CD14-positive monocyte (primary cell): ENCODE data around the gene SPON1. TPM values are rescaled to one million over a fixed set of nuclear protein-coding genes. Genes with fewer than 3 reads are reported as not detected.

Experiments
- DNase-seq, 3 donors: peaks; one replicate each; pipeline ENCODE4 v3.0.0-alpha.2; 2011 to 2022
- H2AFZ ChIP-seq: 2 replicates; pipeline ENCODE4 v1.6.0; 2012; ENCODE audit warnings: mild to moderate bottlenecking, low read depth, low read length, inconsistent platforms; ENCODE audit not compliant: insufficient read depth, poor library complexity, severe bottlenecking
- H3K27ac ChIP-seq, 2 donors: 1 replicate in 1 of 2; 2 replicates in 1 of 2; pipeline ENCODE4 v1.5.1; 2012 to 2013; ENCODE audit warnings: low read length in 2 of 2, control low read depth in 1 of 2, inconsistent platforms in 1 of 2, low read depth in 1 of 2, mild to moderate bottlenecking in 1 of 2
- H3K27me3 ChIP-seq, 2 donors: one replicate each; pipeline versions ENCODE4 v1.6.0 to v1.6.1; 2011 to 2013; ENCODE audit warnings: low read length in 2 of 2; ENCODE audit not compliant: control insufficient read depth in 2 of 2, insufficient read depth in 2 of 2
- H3K36me3 ChIP-seq, 2 donors: replicated peaks in 1 of 2; 1 replicate in 1 of 2; 2 replicates in 1 of 2; pipeline versions ENCODE4 v1.5.1 to v1.6.1; 2012 to 2013; ENCODE audit warnings: low read length in 2 of 2, control low read depth in 1 of 2, inconsistent platforms in 1 of 2, mild to moderate bottlenecking in 1 of 2; ENCODE audit not compliant: insufficient read depth in 2 of 2, control insufficient read depth in 1 of 2
- H3K4me1 ChIP-seq, 2 donors: 1 replicate in 1 of 2; 2 replicates in 1 of 2; pipeline versions ENCODE4 v1.5.1 to v1.6.1; 2012 to 2013; ENCODE audit warnings: low read length in 2 of 2, control low read depth in 1 of 2, inconsistent platforms in 1 of 2, mild to moderate bottlenecking in 1 of 2, moderate library complexity in 1 of 2; ENCODE audit not compliant: insufficient read depth in 2 of 2, control insufficient read depth in 1 of 2
- H3K4me2 ChIP-seq: replicated peaks from 2 replicates; pipeline ENCODE3; 2012; ENCODE audit warnings: low read length, moderate library complexity, mild to moderate bottlenecking; ENCODE audit not compliant: poor library complexity, severe bottlenecking; ENCODE audit errors: extremely low read depth
- H3K4me3 ChIP-seq, 3 experiments: fragments of 200-600 bp in 1 of 3; sonication (generic) in 1 of 3; replicated peaks in 1 of 3; 1 replicate in 2 of 3; 2 replicates in 1 of 3; pipeline ENCODE4 v1.5.1; 2011 to 2013; ENCODE audit warnings: low read length in 3 of 3, mild to moderate bottlenecking in 3 of 3, control low read depth in 2 of 3, low read depth in 2 of 3, inconsistent platforms in 1 of 3, moderate library complexity in 1 of 3
- H3K79me2 ChIP-seq: 2 replicates; pipeline ENCODE4 v1.6.0; 2012; ENCODE audit warnings: mild to moderate bottlenecking, control low read depth, inconsistent platforms, low read length, moderate library complexity; ENCODE audit not compliant: insufficient read depth
- H3K9ac ChIP-seq: 2 replicates; pipeline ENCODE4 v1.6.0; 2017; ENCODE audit warnings: low read length, mild to moderate bottlenecking; ENCODE audit not compliant: insufficient read depth, poor library complexity, severe bottlenecking
- H3K9me3 ChIP-seq, 2 donors: replicated peaks in 1 of 2; 1 replicate in 1 of 2; 2 replicates in 1 of 2; pipeline versions ENCODE4 v1.5.1 to v1.6.1; 2012 to 2013; ENCODE audit warnings: low read length in 2 of 2, control low read depth in 1 of 2; ENCODE audit not compliant: control insufficient read depth in 1 of 2, insufficient read depth in 1 of 2
- H4K20me1 ChIP-seq: 2 replicates; pipeline ENCODE4 v1.6.0; 2012; ENCODE audit warnings: mild to moderate bottlenecking, low read length, control low read depth, moderate library complexity; ENCODE audit not compliant: insufficient read depth
- H3K27ac Mint-ChIP-seq, 7 donors: one replicate each; pipeline ENCODE4 v1.8.0; 2020; ENCODE audit warnings: mild to moderate bottlenecking in 7 of 7, mixed read lengths in 7 of 7, moderate library complexity in 6 of 7, inconsistent platforms in 2 of 7
- H3K27me3 Mint-ChIP-seq, 3 donors: one replicate each; pipeline ENCODE4 v1.8.0; 2021 to 2022; ENCODE audit warnings: low read depth in 3 of 3, mild to moderate bottlenecking in 3 of 3, mixed read lengths in 3 of 3, moderate library complexity in 3 of 3, inconsistent platforms in 1 of 3
- H3K36me3 Mint-ChIP-seq, 2 donors: one replicate each; pipeline ENCODE4 v1.8.0; 2020; ENCODE audit warnings: mixed read lengths in 2 of 2, inconsistent platforms in 1 of 2, mild to moderate bottlenecking in 1 of 2
- H3K4me1 Mint-ChIP-seq: one replicate; pipeline ENCODE4 v1.8.0; 2020; ENCODE audit warnings: mild to moderate bottlenecking, mixed read lengths
- H3K4me3 Mint-ChIP-seq, 2 donors: one replicate each; pipeline ENCODE4 v1.8.0; 2020; ENCODE audit warnings: mild to moderate bottlenecking in 2 of 2, mixed read lengths in 2 of 2, moderate library complexity in 1 of 2
- H3K9me3 Mint-ChIP-seq, 7 donors: one replicate each; pipeline ENCODE4 v1.8.0; 2020 to 2022; ENCODE audit warnings: mixed read lengths in 7 of 7, mild to moderate bottlenecking in 6 of 7, moderate library complexity in 6 of 7, inconsistent platforms in 2 of 7
- WGBS: methylation state at CpG from one replicate; pipeline ENCODE4 v1.1.5; 2013; ENCODE audit warnings: missing lambda C conversion rate; ENCODE audit not compliant: insufficient coverage; 5-methylcytosine and 5-hydroxymethylcytosine counted together
- intact Hi-C, 2 donors: fragments of 100-400 bp; cut with micrococcal nuclease; formaldehyde crosslinking; loops; one replicate each; pipeline versions ENCODE4 v1.15.0 to v1.15.1; 2023
- polyA plus RNA-seq, 3 donors: library from polyadenylated mRNA; depleted of rRNA in 1 of 3; unstranded in 2 of 3; stranded (reverse) in 1 of 3; fragments of 300-500 nt in 2 of 3; fragments of >200 nt in 1 of 3; fragmentation: Illumina TruSeq in 2 of 3; gene quantifications; 1 replicate in 2 of 3; 2 replicates in 1 of 3; pipeline ENCODE4 v1.2.3, GENCODE V29; 2012 to 2021
- TF ChIP-seq, protein P1 (sequence below): fragments of 200-600 bp; IDR thresholded peaks from one replicate; pipeline ENCODE4 v1.8.0; 2022; ENCODE audit warnings: antibody characterized with exemption, mild to moderate bottlenecking

SPON1 gene
- polyA plus RNA-seq, 3 donors: not detected

DNA sequence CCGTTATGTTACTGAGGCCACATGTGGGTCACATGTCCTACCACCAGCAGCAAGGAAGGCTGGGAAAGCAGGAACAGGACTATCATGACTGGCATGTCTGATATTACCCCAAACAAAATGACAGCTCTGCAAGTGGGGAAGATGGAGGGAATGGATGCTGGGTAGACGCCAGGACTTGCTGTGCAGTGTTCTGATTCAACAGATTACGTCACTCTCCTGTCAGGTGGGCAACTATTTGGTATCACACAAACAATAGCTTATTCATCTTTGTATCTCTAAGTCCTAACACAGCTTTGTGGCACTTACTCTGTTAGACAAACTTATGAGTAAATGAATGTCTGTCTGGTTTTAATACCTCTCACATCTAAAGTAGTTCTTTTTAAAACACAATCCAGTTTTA is 105.2 kb downstream of the SPON1 start:
- H3K36me3 Mint-ChIP-seq: no peaks in the 10 kb centered on the region
- no peak overlapping the region for H3K4me3 Mint-ChIP-seq
- H3K9me3 Mint-ChIP-seq: peaks cover 0 to 3% (median 2%) of the 10 kb centered on the region in 7 donors
- no peaks in the 10 kb centered on the region for H3K9me3 ChIP-seq
- H3K4me2 ChIP-seq: no peak overlapping the region
- H3K36me3 ChIP-seq: no peaks in the 10 kb centered on the region
- no peak overlapping the region for H3K9ac ChIP-seq
- no peak overlapping the region for H3K27ac ChIP-seq
- no peak overlapping the region for H3K27ac Mint-ChIP-seq
- no peaks in the 10 kb centered on the region for H4K20me1 ChIP-seq
- H3K27me3 Mint-ChIP-seq: peaks cover 3 to 7% (median 6%) of the 10 kb centered on the region in 3 donors
- H3K4me3 ChIP-seq: no peak overlapping the region
- WGBS: 40% methylated on average over 1 of the region's 3 CpGs
- H2AFZ ChIP-seq: no peak overlapping the region
- TF ChIP-seq, protein P1, sequence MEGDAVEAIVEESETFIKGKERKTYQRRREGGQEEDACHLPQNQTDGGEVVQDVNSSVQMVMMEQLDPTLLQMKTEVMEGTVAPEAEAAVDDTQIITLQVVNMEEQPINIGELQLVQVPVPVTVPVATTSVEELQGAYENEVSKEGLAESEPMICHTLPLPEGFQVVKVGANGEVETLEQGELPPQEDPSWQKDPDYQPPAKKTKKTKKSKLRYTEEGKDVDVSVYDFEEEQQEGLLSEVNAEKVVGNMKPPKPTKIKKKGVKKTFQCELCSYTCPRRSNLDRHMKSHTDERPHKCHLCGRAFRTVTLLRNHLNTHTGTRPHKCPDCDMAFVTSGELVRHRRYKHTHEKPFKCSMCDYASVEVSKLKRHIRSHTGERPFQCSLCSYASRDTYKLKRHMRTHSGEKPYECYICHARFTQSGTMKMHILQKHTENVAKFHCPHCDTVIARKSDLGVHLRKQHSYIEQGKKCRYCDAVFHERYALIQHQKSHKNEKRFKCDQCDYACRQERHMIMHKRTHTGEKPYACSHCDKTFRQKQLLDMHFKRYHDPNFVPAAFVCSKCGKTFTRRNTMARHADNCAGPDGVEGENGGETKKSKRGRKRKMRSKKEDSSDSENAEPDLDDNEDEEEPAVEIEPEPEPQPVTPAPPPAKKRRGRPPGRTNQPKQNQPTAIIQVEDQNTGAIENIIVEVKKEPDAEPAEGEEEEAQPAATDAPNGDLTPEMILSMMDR: no peak
- intact Hi-C loops: no loop called here
- H3K4me1 Mint-ChIP-seq: peaks cover 6% of the 10 kb centered on the region
- no peak for DNase-seq
- no peaks in the 10 kb centered on the region for H3K79me2 ChIP-seq
- no peaks in the 10 kb centered on the region for H3K4me1 ChIP-seq
- H3K27me3 ChIP-seq: no peaks in the 10 kb centered on the region

GRCh38 chr11:14070896-14071295 is 108.4 kb downstream of the SPON1 start:
- intact Hi-C loops: no loop called here
- no peaks in the 10 kb centered on the region for H3K9me3 ChIP-seq
- Mint-ChIP-seq H3K9me3 (peaks cover 0 to 5% (median 1%) of the 10 kb centered on the region in 7 donors), H3K4me1 (peaks cover 8% of the 10 kb centered on the region), H3K27ac (no peak overlapping the region), H3K4me3 (no peak overlapping the region), H3K27me3 (peaks cover 0 to 3% (median 0%) of the 10 kb centered on the region in 3 donors), H3K36me3 (no peaks in the 10 kb centered on the region)
- no peaks in the 10 kb centered on the region for H3K36me3 ChIP-seq
- 100% methylated on average over 1 of the region's 1 CpG for WGBS
- H2AFZ ChIP-seq: no peak overlapping the region
- TF ChIP-seq, protein P1: no peak
- H3K4me2 ChIP-seq: no peak overlapping the region
- H3K9ac ChIP-seq: no peak overlapping the region
- no peaks in the 10 kb centered on the region for H4K20me1 ChIP-seq
- H3K79me2 ChIP-seq: no peaks in the 10 kb centered on the region
- DNase-seq: no peak
- peaks cover 0 to 3% of the 10 kb centered on the region in 2 donors for H3K4me1 ChIP-seq
- no peak overlapping the region for H3K27ac ChIP-seq
- no peak overlapping the region for H3K4me3 ChIP-seq
- no peaks in the 10 kb centered on the region for H3K27me3 ChIP-seq
